CD1c-positive myeloid dendritic cell (primary cell): ENCODE results near the gene THSD7A.

ENCODE experiments used
- DNase-seq: peaks from one replicate; pipeline ENCODE4 v3.0.0-alpha.2; 2016; ENCODE audit errors: extremely low spot score

THSD7A gene

DNA sequence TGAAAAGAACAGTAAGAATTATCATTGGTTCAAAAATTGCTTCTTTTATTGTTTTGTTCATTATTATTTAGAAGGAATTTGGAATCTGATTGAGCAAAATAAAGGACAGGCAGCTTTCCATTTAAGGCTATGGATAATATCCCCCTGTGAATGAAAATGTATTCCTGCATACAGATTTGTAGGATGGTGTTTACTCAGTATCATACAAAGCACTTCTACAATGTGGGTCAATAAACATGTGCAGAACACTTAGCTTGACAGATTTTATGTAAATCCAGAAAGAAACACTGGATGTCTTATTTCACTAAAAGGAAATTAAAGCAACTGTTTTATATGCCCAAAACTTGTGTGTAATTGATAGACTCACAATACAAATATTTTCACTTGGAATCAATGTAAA, 189.7 kb downstream of the THSD7A start:
- DNase-seq = no peak

DNA sequence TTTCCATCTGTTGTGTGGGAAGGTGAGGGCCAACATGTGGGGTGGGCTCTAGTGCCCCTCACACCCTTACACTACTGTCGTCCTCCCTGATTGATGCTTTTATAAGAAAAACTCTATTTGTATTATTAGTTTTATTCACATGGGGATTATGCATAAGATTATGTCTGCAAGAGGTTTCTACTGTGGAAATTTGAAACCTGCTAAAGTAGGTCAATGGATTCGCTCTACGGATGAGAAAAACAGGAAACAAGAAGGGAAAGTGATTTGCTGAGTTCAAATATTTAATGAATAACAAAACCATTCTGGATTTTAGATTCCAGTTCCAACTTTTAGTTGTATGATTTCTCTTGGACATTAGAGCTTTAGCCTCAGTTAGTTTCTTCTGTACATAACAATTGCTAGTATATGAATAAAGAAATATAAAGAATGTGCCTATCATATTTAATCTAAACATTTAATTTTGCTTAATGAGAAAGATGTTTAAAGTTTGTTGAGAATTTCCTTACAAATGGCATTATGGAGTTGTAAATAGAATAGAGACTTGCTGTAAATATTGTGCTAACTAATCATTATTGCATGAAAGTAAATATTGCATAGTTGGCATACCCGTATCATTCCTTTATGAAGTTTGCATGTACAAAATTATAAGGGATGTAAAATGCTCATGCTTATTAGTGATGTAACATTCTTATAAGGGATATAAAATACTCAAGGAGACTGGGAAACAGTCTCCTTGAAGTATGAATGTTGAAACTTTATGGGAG, 193.8 kb downstream of the THSD7A start:
- no peak for DNase-seq

DNA sequence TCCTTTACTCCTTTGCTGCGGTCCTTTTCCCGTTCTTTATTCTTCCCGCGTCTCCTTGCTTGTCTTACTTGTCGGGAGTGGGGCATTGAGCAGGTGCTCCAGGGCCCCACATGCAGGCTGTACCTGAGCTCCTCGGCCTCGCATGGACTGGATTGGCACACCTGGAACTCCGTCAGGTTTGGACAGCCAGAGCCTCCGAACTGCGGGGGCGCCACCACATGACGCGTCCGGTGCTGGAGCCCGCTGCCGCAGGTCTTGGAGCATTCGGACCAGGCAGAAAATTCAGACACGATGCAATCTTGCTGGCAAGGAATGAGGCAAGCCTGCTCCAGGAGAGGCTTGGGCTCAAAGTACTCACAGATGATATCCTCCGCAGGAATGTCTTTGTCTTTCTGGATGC, 195.7 kb downstream of the THSD7A start:
- no peak for DNase-seq

DNA sequence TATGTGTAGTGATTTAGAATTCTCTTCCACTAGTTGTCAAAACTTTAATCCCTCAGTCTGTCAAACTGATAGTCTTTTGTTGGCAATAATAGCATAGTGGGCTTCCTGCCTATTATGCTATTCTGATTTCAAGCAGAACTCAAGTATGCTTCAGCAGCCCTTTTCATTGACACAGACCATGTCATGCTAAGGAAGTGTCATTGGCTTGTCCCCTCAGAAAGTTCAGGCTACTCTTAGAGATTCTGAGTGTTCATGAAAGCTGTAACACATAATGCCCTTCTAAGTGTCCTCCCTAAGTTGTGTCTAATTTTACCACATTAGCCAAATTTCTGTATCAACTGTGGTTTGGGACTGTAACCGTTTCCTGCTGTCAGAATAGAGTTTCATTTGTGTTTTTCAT, 198.7 kb downstream of the THSD7A start:
- DNase-seq = no peak

DNA sequence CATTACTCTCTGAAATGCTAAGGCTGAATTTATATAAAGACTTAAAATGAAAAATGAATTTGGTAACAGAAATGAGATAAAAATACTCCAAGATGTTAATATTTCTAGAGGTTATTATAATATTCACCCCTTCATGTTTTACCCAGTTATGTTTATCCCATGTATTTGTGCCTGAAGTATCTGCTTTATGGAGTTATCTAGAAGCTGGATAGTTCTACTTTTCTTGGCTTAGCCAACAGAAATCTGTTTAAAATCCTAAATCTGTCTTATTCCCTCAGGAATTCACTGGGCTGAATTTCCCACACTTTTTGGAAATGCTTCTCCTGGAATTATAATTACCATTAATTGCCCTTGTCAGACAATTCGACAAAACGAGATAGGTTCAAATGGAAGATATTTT, 201.6 kb downstream of the THSD7A start:
- no peak for DNase-seq

DNA sequence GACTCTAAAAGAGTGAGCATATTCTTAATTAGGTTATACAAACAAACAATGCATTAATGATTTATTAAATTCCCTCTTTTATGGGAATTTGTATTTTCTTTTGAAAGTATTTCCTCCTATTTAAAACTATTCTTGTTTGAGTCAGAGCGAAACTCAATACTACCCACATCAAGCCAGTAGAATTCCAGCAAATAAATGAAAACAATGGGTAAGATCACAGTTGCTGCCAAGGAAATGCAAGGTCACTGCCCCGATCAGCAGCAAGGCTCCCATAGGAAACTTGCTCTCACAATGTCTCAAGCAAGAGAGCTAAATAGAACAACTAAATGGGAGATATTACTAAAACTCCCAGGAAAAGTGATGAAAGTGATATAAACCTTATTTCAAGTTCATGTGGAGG, 206.3 kb downstream of the THSD7A start:
- no peak for DNase-seq

DNA sequence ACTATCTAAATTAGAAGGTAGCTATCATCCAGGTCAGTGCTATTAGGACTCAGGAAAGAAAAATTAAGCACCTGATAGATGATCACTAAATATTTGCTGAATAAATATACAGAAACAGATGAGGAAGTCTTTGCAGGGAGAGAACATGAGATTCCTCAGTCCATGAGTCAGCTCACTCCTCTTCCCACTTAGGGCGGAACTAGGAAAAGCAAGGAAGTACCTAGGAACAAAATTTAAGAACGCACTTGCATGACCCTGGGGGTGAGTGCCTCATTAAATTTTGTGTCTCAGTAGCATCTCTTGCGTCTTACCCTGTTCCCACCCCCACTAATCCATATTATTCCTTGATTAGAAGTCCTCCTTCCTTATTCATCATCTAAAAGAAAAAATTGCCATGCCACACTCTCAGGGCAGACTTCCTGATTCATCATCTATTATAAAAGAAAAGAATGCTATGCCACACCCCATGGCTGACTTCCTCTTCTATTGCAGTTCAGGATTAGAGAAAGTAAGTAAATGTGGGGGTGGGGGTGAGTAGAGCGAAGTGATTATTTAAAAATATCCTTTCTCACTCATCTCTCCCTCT, 208.8 kb downstream of the THSD7A start:
- no peak for DNase-seq

DNA sequence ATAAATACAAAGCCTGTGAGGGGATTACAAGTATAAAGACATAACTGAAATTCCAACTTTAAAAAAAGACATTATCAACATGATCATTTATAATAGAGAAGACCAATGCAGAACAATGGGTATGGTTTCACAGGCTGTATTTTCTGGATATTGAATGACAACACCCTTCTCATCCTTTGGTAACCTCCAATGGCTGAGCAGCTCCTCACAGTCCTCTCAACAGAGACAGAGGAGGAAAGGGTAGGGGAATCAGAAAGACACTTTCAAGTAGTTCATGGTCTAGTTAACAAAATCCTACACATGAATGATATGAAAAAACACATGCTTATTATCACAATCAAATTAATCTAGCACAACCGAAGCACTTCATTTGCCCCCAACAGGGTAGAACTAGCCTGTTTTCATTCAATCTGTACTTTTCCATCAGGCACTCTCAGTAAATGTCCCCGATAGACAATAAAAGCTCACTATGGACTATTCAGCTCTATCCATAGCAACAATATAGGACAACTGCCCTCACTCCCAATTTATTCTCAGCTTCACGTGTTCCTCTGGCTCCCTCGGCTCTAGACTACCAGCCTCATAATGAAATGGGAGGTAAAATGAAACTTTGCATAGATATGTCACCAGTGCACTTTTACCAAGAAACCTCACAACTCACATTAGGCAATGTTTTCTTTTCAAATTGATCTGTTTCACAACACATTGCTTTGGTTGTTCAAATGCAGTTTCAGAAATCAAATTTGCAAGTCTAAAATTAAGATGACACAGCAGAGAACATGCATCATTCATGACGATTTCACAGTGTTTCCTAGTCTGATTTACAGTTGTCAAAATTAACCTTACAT, 211.4 kb downstream of the THSD7A start:
- no peak for DNase-seq

DNA sequence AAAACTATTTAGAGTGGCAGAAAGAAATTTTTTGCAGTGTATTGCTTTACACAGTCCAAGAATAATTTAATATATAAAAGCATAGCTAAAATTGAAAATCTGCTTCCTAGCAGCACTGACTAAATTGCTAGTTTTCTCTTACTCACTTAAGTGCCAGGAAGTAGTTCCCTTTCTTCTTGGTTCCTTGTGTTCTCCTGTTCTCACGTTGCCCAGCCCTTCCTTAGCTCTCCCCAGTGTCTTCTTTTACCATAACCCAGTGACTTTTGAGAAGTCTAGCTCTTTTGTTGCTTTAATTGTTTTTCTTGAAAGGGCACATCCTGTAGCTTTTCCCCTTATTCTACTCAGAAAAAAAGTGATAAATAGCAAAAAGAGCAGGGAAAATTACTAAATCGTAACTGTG, 215.5 kb downstream of the THSD7A start:
- no peak for DNase-seq

DNA sequence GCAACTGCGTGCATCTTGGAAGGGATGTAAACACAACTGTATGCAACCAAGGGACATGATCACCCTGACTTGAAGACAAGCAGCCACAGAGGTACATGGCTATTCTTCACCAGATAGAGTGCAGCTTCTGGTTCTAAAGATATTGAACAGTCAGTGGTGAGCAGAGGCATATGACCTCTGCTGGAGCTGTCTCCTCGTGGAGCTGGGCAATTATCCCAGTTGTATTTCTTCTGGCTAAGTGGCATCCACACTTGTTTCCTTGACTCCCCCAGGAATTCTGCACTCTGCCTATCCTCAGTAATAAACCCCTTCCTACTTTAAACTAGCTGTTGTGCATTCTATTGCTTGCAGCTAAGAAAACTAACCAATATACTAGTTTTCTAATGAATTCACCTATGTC, 216.8 kb downstream of the THSD7A start:
- no peak for DNase-seq

DNA sequence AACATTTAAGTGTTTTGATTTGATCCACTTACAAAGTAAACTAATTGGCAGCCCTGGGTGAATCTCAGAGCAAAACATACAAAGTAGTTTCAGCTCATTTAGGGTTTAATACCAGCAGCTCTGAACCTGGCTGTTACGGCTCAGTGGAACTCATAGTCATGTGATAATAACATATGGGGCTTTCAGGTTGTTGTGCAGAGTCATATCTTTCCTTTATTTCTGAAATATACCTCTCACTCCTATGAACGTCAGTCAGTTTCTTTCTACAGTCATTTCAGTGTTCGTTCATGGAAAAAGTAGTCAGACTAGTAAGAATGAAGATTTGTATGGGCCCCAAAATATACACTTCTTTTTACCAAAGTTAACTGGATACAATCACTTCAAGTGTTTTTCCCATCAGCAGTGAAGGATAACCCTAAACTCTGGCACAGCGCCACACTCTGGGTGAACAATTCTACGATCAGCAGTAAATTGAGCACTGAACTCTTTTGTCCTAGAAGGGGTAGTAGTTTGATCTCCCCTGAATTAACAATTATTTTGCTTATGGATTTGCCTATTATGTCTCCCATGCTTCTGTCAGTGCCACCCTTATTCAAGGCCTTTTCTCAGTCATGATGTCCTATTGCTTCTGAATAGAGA, 218.6 kb downstream of the THSD7A start:
- no peak for DNase-seq

DNA sequence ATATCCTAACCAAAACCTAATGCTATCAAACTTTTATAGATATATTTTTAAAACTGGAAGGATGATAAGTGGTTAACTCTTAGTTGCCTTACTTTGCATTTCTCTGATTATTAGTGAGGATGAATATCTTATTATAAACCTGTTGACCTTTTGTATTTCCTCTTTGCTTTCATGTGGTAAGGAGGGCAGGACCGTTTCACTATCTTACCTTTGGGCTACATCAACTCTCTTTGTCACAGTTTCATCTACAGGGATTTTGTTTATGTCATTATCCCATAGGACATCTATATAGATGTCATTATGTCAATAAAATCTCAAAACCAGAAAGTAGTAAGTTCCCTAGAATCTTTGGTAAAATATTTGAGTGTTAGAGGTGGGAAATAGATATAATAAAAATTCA, 219.3 kb downstream of the THSD7A start:
- no peak for DNase-seq

DNA sequence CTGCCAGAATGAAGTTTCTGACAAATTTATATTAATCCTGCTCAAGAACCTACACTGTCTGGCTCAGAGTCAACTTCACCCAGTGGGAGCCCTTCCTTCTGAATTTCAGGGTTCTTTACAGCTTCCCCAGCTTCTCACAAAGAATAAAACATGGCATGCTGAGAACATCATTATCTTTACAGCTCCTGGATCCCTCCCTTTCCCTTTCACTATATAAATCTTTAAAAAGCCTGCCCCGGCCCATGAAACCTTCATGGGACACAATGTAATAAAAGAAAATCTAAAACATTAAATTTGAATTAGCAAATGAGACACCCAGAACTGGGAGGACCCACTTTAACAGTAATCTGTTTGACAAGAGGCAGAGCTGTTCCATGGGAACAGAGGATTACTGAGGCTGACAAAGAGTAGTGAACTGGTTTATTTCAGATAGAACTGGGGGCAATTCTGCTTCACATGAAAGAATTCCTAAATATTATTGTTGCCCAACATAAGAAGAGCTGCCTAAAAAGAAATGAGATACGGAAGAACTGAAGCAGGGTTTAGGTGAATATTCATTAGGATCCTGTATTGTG, 222.8 kb downstream of the THSD7A start:
- no peak for DNase-seq

DNA sequence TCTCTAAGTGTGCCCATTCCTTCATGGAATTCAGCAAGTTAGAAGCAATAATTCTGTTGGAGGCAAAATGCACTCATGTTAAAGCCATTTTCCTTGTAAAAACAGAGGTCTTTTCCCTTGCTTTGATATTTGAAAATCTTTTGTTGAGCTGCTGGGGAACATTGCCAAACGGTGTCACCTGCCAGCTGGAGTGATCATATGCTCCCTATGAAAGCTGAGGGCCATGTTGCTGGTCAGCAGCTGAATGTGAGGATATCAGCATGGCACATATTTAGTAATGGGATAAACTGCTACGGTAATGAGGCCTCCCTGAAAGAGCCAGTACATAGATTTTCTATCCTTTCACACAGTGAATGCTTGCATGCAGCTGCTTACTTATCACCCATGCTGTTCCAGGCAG, 224.3 kb downstream of the THSD7A start:
- no peak for DNase-seq

DNA sequence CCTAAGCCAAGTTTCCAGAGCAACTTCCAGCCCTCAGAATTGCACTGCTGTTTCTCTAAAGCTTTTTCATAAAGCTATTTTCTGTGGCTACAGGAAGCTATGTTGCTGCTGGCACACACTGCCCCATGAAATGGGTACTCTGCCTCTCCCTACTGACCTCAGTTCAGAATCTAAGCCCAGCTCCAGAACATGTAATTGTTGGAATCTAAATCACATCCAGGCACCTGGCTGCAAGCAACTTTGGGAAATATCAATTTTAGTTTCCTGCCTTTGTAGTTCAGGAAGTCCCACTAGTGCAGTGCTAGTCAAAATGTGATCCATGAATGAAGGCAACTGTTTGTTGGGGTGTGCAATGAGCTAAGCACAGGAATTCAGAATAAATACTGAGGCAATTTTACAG, 226.2 kb downstream of the THSD7A start:
- DNase-seq = no peak

DNA sequence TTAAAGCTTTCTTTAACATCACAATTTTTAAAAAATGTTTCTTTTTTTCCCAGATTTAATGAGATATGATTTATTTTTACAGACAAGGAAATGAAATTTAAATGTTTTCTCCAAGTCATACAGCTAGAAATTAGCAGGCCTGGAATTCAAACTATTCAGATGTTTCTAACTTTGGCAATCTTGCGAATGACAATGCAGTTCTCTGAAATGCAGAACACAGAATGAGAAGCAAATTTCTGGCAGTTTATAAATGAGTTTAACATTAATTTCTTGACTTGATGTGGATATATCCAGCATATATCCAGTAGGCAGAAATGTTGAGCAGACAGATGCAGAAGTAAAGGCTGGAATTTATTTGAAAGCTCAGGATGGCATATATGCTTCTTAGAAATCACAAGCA, 227.5 kb downstream of the THSD7A start:
- DNase-seq = no peak

DNA sequence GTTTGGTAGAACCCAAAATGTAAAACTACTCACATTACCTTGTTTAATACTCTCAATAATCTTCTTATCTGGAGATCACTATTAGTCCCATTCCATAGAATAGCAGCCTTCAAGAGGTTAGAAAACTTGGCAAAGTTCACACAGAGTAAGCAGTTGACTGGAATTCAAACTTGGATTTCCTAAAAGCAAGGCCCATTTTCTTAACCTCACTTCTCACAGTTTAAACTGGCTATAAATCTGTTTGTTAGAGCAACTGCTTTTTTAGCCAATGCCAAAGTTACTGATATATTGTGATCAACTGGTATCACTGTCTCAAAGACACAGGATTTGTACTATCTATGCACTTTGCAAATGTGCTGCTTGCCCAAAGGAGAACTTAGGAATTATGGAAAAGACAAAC, 230.2 kb downstream of the THSD7A start:
- DNase-seq = no peak

DNA sequence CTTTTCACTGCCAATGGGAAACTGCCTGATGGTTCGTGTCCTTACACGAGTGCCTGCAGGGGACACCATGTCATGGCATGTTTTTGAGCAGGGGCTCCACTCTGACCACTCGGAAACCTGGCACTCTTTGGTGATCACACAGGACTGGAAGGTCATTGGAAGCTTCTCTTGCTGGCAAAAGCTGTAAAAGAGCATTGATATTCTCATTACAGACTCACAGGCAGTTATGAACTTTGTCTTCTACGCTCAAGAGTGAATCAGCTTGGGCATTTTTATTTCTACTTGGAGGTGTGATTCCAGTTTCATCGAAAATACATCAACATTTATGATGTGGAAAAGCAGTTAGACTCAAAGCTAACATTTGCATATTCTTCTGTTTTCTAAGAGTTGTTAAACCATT, 238.7 kb downstream of the THSD7A start:
- DNase-seq = no peak

DNA sequence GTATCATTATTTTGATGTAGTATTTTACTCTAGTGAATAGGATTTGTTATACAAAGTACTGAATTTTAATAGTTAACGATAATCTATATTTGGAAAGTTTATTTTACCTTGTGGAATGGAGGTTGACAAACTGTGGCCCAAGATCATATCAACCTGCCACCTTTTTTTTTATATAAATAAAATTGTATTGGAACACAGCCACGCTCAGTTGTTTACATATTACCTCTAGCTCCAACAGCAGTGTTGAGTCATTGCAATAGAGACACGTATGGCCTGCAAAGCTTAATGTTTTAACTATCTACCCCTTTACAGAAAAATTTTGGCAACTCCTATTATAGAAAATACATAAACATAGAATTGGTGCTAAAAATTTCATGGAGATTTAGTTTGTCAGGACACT, 239.3 kb downstream of the THSD7A start:
- no peak for DNase-seq

DNA sequence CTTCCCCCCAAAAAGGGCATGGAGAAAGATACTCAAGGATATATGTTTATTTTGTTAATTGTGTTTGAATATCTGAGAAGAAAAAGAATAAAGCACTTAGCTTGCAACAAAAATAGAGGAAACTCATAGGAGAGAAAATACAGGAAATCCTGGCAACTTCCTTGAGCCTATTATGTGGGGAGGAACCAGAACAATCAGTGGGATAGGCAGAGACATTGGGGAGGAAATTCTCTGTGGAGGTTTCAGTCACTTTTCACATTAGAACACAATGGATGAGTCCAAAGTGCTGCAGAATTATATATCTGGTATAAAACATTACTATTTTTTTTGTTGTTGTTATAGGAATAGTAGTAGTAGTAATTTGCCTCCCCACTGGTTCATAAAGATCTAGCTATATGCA, 240.1 kb downstream of the THSD7A start:
- DNase-seq = no peak

DNA sequence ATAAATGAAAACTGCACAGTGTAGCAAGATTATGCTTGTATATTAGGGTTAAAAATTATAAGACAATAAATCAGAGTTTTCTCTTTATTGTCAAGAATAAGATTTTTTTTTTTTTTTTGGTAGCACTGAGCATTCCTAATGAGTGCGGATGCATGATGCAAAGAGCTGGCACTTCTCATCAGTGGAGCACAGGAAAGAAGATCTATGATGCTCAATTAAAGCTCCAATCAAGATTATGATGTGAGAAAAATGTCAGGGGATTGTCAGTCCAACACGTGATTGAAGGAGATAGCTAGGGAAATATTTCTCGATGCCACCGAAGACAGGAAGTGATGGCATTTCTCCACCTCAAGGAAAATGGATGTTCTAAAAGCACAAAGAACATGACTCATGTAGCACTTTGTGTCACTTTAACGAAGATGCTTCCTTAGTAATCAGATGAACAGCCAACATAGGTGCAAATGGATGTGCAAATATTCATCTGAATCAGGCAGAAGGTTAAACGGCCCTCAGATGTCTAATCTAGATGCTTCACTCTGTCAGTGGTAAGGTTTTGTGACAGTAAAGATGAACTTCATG, 240.9 kb downstream of the THSD7A start:
- DNase-seq = no peak

DNA sequence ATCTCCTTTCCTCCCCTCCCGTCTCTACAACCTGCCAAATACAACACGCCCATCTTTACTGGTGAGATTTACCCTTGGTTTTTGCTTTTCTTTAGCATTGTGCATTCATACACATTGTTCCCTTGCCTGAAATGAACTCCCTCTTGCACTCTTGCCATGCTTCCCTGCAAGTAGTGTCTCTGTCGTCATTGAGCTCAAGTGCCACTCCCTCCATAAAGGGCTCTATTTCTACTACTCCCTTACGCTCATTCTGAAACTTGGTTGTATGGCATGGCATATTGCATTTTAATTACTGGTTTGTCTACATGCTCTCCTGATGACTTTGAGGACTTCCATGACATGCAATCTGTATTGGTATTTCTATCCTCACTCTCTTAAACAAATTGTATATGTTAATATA, 242.7 kb downstream of the THSD7A start:
- DNase-seq = no peak
